Measurements from ENCODE around the gene ELOVL5.
"Not testable (repeated sequence)": the region's sequence is repeated elsewhere in the genome, so short reads cannot be mapped to it uniquely, and the experiment has no call there.

The ELOVL5 gene

GRCh38 chr6:53348371-53349208 lies at the start of gene ELOVL5:
TSS of gene ELOVL5 (minus strand) at chr6:53348950. CDS start at chr6:53295699, 53,251 bp downstream.
- FAIRE-seq (no peak), DNase-seq (ENCODE audit: low spot score) (peak; percentile 95)

- no peak for DNase-seq (ENCODE audit: low spot score)
- FAIRE-seq = no peak
Observed at GRCh38 chr6:53397283-53397682, 48.5 kb upstream of the ELOVL5 start.

GRCh38 chr6:53395986-53396385 lies 47.2 kb upstream of the ELOVL5 start:
- FAIRE-seq (no peak), DNase-seq (ENCODE audit: low spot score) (no peak)

- DNase-seq (ENCODE audit: low spot score) (no peak), FAIRE-seq (no peak)
Observed at GRCh38 chr6:53394704-53395103, 46.0 kb upstream of the ELOVL5 start.

GRCh38 chr6:53391170-53391569 lies 42.4 kb upstream of the ELOVL5 start:
- DNase-seq (ENCODE audit: low spot score) (no peak), FAIRE-seq (no peak)

GRCh38 chr6:53390010-53390409 lies 41.3 kb upstream of the ELOVL5 start:
- no peak for DNase-seq (ENCODE audit: low spot score)
- no peak for FAIRE-seq

GRCh38 chr6:53388615-53389014 lies 39.9 kb upstream of the ELOVL5 start:
- FAIRE-seq; DNase-seq (ENCODE audit: low spot score): not testable (repeated sequence)

GRCh38 chr6:53382421-53382820 lies 33.7 kb upstream of the ELOVL5 start:
- no peak for FAIRE-seq
- no peak for DNase-seq (ENCODE audit: low spot score)

GRCh38 chr6:53378208-53378607 lies 29.5 kb upstream of the ELOVL5 start:
- FAIRE-seq = no peak
- DNase-seq (ENCODE audit: low spot score) = no peak

GRCh38 chr6:53377793-53378192 lies 29.0 kb upstream of the ELOVL5 start:
- DNase-seq (ENCODE audit: low spot score) = no peak
- no peak for FAIRE-seq

GRCh38 chr6:53377289-53377688 lies 28.5 kb upstream of the ELOVL5 start:
- no peak for DNase-seq (ENCODE audit: low spot score)
- no peak for FAIRE-seq

- DNase-seq (ENCODE audit: low spot score) (no peak), FAIRE-seq (no peak)
Observed at GRCh38 chr6:53376661-53377226, 28.0 kb upstream of the ELOVL5 start.

GRCh38 chr6:53375847-53376246 lies 27.1 kb upstream of the ELOVL5 start:
- no peak for FAIRE-seq
- DNase-seq (ENCODE audit: low spot score) = no peak

GRCh38 chr6:53373638-53374037 lies 24.9 kb upstream of the ELOVL5 start:
- no peak for DNase-seq (ENCODE audit: low spot score)
- no peak for FAIRE-seq

GRCh38 chr6:53369876-53370515 lies 21.2 kb upstream of the ELOVL5 start:
- DNase-seq (ENCODE audit: low spot score) (no peak), FAIRE-seq (peak; percentile 48)

- DNase-seq (ENCODE audit: low spot score) = no peak
- FAIRE-seq = no peak
Observed at GRCh38 chr6:53369051-53369450, 20.3 kb upstream of the ELOVL5 start.

GRCh38 chr6:53366128-53366641 lies 17.4 kb upstream of the ELOVL5 start:
- no peak for FAIRE-seq
- no peak for DNase-seq (ENCODE audit: low spot score)

GRCh38 chr6:53363341-53364079 lies 14.8 kb upstream of the ELOVL5 start:
- no peak for DNase-seq (ENCODE audit: low spot score)
- no peak for FAIRE-seq

- FAIRE-seq = no peak
- no peak for DNase-seq (ENCODE audit: low spot score)
Observed at GRCh38 chr6:53361549-53362031, 12.8 kb upstream of the ELOVL5 start.

- DNase-seq (ENCODE audit: low spot score) (no peak), FAIRE-seq (no peak)
Observed at GRCh38 chr6:53360093-53360912, 11.6 kb upstream of the ELOVL5 start.

- FAIRE-seq (no peak), DNase-seq (ENCODE audit: low spot score) (no peak)
Observed at GRCh38 chr6:53359843-53360092, 11.0 kb upstream of the ELOVL5 start.
